ENCODE data around the gene ABCC5. TPM values are rescaled to one million over a fixed set of nuclear protein-coding genes. Genes with fewer than 3 reads are reported as not detected.

ABCC5 gene
- total and polyA plus RNA-seq, 2 experiments from 2014 or later: 27.8 to 41.4 TPM

GRCh38 chr3:183909030-183909600 is 108.6 kb downstream of the ABCC5 start:
- Histone ChIP-seq H3K27ac (no peak overlapping the region), H3K9me2 (replicated peaks; ENCODE audit: insufficient read depth) (no peaks in the 10 kb centered on the region), H4K20me1 (ENCODE audit: insufficient read depth, poor library complexity, severe bottlenecking) (no peaks in the 10 kb centered on the region), H3K36me3 (replicated peaks; ENCODE audit: insufficient read depth, low read depth) (no peaks in the 10 kb centered on the region), H2AFZ (no peak overlapping the region), H3K4me3 (no peak overlapping the region), H3K9me3 (ENCODE audit: low read depth) (no peaks in the 10 kb centered on the region), H3K27me3 (no peaks in the 10 kb centered on the region), H3K4me2 (no peak overlapping the region), H3K79me2 (no peaks in the 10 kb centered on the region), H3K4me1 (ENCODE audit: insufficient read depth) (no peaks in the 10 kb centered on the region)
- 81% methylated on average over 14 of the region's 14 CpGs for WGBS (ENCODE audit: low lambda C conversion rate, missing lambda C conversion rate)
- TF ChIP-seq, protein P1, sequence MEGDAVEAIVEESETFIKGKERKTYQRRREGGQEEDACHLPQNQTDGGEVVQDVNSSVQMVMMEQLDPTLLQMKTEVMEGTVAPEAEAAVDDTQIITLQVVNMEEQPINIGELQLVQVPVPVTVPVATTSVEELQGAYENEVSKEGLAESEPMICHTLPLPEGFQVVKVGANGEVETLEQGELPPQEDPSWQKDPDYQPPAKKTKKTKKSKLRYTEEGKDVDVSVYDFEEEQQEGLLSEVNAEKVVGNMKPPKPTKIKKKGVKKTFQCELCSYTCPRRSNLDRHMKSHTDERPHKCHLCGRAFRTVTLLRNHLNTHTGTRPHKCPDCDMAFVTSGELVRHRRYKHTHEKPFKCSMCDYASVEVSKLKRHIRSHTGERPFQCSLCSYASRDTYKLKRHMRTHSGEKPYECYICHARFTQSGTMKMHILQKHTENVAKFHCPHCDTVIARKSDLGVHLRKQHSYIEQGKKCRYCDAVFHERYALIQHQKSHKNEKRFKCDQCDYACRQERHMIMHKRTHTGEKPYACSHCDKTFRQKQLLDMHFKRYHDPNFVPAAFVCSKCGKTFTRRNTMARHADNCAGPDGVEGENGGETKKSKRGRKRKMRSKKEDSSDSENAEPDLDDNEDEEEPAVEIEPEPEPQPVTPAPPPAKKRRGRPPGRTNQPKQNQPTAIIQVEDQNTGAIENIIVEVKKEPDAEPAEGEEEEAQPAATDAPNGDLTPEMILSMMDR (IDR thresholded peaks at IDR 0.05; ENCODE audit: poor library complexity): no peak
- TF ChIP-seq EZH2 (IDR thresholded peaks at IDR 0.05; ENCODE audit: borderline replicate concordance): no peak
- TF ChIP-seq EZH2phosphoT487 (IDR thresholded peaks at IDR 0.05; ENCODE audit: low read depth, severe bottlenecking, unreplicated experiment): no peak
- no peak for DNase-seq (ENCODE audit: low spot score)

DNA sequence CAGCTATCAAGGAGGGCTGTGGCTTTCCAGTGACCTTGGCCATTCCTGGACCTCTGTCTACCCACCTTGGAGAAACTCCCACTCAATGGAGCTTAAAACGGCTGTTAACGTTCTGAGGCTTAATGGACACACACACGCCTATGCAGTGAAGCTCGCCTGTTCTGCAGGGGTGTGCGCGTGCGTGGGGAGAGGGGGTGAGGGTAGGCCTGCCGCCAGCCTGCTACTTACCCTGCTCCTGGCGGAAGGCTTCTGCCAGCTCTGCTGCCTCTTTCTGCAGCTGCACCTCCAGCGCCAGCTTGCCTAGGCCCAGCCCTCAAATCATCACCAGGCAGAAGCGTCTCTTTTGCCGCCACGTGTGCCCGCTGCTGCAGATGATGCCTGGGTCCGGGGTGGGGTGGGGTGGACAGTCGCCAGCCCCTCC is 109.8 kb downstream of the ABCC5 start:
- DNase-seq (ENCODE audit: low spot score): no peak
- H3K9me3 ChIP-seq (ENCODE audit: low read depth): no peaks in the 10 kb centered on the region
- H3K4me2 ChIP-seq: no peak overlapping the region
- no peaks in the 10 kb centered on the region for H3K36me3 ChIP-seq (replicated peaks; ENCODE audit: insufficient read depth, low read depth)
- no peak overlapping the region for H3K4me3 ChIP-seq
- no peaks in the 10 kb centered on the region for H3K4me1 ChIP-seq (ENCODE audit: insufficient read depth)
- H3K27ac ChIP-seq: no peak overlapping the region
- no peaks in the 10 kb centered on the region for H3K9me2 ChIP-seq (replicated peaks; ENCODE audit: insufficient read depth)
- no peak overlapping the region for H2AFZ ChIP-seq
- no peaks in the 10 kb centered on the region for H3K79me2 ChIP-seq
- 90% methylated on average over 16 of the region's 16 CpGs for WGBS (ENCODE audit: low lambda C conversion rate, missing lambda C conversion rate)
- no peaks in the 10 kb centered on the region for H3K27me3 ChIP-seq
- no peak for TF ChIP-seq EZH2 (IDR thresholded peaks at IDR 0.05; ENCODE audit: borderline replicate concordance)
- TF ChIP-seq, protein P1 (IDR thresholded peaks at IDR 0.05; ENCODE audit: poor library complexity): no peak
- TF ChIP-seq EZH2phosphoT487 (IDR thresholded peaks at IDR 0.05; ENCODE audit: low read depth, severe bottlenecking, unreplicated experiment): no peak
- no peaks in the 10 kb centered on the region for H4K20me1 ChIP-seq (ENCODE audit: insufficient read depth, poor library complexity, severe bottlenecking)

GRCh38 chr3:183907176-183907575 is 110.5 kb downstream of the ABCC5 start:
- TF ChIP-seq EZH2 (IDR thresholded peaks at IDR 0.05; ENCODE audit: borderline replicate concordance): no peak
- no peak for TF ChIP-seq EZH2phosphoT487 (IDR thresholded peaks at IDR 0.05; ENCODE audit: low read depth, severe bottlenecking, unreplicated experiment)
- TF ChIP-seq, protein P1 (IDR thresholded peaks at IDR 0.05; ENCODE audit: poor library complexity): no peak
- DNase-seq (ENCODE audit: low spot score): no peak
- Histone ChIP-seq H3K27me3 (no peaks in the 10 kb centered on the region), H3K36me3 (replicated peaks; ENCODE audit: insufficient read depth, low read depth) (no peaks in the 10 kb centered on the region), H3K9me2 (replicated peaks; ENCODE audit: insufficient read depth) (no peaks in the 10 kb centered on the region), H4K20me1 (ENCODE audit: insufficient read depth, poor library complexity, severe bottlenecking) (no peaks in the 10 kb centered on the region), H3K4me3 (no peak overlapping the region), H3K27ac (no peak overlapping the region), H3K4me1 (ENCODE audit: insufficient read depth) (no peaks in the 10 kb centered on the region), H3K4me2 (no peak overlapping the region), H2AFZ (no peak overlapping the region), H3K79me2 (no peaks in the 10 kb centered on the region), H3K9me3 (ENCODE audit: low read depth) (no peaks in the 10 kb centered on the region)
- WGBS (ENCODE audit: low lambda C conversion rate, missing lambda C conversion rate): 66% methylated on average over 6 of the region's 6 CpGs

All from hepatocyte (in vitro differentiated cells).